HL-60 (cell line): ENCODE data around the gene MATK.

Source experiments
- POLR2AphosphoS5 ChIP-seq: IDR thresholded peaks from 2 replicates; pipeline ENCODE4 v1.6.1; 2012; ENCODE audit warnings: low read depth
- TF ChIP-seq, protein P1 (sequence below): IDR thresholded peaks from one replicate; pipeline ENCODE4 v1.5.1; 2011; ENCODE audit warnings: low read length, control low read depth, inconsistent platforms; ENCODE audit not compliant: insufficient read depth

- TF ChIP-seq, protein P1, sequence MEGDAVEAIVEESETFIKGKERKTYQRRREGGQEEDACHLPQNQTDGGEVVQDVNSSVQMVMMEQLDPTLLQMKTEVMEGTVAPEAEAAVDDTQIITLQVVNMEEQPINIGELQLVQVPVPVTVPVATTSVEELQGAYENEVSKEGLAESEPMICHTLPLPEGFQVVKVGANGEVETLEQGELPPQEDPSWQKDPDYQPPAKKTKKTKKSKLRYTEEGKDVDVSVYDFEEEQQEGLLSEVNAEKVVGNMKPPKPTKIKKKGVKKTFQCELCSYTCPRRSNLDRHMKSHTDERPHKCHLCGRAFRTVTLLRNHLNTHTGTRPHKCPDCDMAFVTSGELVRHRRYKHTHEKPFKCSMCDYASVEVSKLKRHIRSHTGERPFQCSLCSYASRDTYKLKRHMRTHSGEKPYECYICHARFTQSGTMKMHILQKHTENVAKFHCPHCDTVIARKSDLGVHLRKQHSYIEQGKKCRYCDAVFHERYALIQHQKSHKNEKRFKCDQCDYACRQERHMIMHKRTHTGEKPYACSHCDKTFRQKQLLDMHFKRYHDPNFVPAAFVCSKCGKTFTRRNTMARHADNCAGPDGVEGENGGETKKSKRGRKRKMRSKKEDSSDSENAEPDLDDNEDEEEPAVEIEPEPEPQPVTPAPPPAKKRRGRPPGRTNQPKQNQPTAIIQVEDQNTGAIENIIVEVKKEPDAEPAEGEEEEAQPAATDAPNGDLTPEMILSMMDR = no peak
- TF ChIP-seq POLR2AphosphoS5 = no peak
Measured at GRCh38 chr19:3762130-3762473, 24.1 kb downstream of the MATK start.
